Astrocyte of the cerebellum (primary cell): ENCODE measurements around the gene SLC25A45.

Source experiments
- DNase-seq: peaks from one replicate; pipeline ENCODE4 v3.0.0-alpha.2; 2011; ENCODE audit warnings: low read depth
- H3K4me3 ChIP-seq: 2 replicates; pipeline ENCODE4 v1.5.1; 2011; ENCODE audit warnings: mild to moderate bottlenecking, low read depth, low read length, moderate library complexity
- in situ Hi-C: cut with HindIII; loops from 2 replicates; pipeline ENCODE4 v1.10.0; 2017; ENCODE audit warnings: low sequenced_read_pairs
- TF ChIP-seq, protein P1 (sequence below): IDR thresholded peaks from 2 replicates; pipeline ENCODE4 v1.5.1; 2012; ENCODE audit warnings: low read length, low read depth, moderate library complexity, mild to moderate bottlenecking; ENCODE audit errors: missing control alignments

The SLC25A45 gene

DNA sequence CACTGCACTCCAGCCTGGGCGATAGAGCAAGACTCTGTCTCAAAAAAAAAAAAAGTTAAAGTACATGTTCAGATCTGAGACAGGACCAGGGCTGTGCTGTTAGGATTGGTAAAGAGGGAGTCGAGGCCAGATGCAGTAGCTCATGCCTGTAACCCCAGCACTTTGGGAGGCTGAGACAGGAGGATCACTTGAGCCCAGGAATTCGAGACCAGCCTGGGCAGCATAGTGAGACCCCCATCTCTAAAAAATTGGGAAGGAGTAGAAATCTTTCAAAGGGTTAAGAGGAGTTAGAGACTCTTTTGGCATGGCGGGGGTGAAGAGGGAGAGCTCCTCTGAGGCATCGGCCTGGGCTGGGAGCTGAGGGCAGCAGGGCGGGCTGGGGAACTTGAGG lies 11.8 kb downstream of the SLC25A45 start:
- TF ChIP-seq, protein P1, sequence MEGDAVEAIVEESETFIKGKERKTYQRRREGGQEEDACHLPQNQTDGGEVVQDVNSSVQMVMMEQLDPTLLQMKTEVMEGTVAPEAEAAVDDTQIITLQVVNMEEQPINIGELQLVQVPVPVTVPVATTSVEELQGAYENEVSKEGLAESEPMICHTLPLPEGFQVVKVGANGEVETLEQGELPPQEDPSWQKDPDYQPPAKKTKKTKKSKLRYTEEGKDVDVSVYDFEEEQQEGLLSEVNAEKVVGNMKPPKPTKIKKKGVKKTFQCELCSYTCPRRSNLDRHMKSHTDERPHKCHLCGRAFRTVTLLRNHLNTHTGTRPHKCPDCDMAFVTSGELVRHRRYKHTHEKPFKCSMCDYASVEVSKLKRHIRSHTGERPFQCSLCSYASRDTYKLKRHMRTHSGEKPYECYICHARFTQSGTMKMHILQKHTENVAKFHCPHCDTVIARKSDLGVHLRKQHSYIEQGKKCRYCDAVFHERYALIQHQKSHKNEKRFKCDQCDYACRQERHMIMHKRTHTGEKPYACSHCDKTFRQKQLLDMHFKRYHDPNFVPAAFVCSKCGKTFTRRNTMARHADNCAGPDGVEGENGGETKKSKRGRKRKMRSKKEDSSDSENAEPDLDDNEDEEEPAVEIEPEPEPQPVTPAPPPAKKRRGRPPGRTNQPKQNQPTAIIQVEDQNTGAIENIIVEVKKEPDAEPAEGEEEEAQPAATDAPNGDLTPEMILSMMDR = no peak
- in situ Hi-C loops = no loop called here
- no peak for DNase-seq
- no peak overlapping the region for H3K4me3 ChIP-seq

DNA sequence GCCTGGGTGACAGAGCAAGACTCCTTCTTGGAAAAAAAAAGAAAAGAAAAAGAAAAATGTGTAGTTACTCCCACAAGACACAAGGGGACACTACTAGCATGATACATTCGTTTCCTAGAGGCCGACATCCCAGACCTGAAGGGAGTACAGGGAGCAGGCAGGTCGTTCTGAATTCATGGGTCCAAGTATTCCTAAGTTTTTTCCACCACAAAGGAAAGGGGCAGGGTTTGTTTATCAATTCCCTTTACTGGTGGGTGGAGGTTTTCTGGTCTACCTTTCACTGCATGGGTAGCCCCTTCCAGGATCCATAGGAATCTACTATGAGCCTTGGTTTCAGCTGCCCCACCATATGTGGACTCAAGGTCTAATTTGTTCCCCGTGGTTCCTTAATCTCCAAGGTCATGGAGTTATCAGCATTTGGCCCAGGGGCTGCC lies 16.1 kb downstream of the SLC25A45 start:
- DNase-seq = peak; percentile 68
- TF ChIP-seq, protein P1 = peak; percentile 70
- in situ Hi-C loops = no loop called here
- H3K4me3 ChIP-seq = no peak overlapping the region

GRCh38 chr11:65363770-65364169 lies 18.7 kb downstream of the SLC25A45 start:
- TF ChIP-seq, protein P1 = no peak
- DNase-seq = no peak
- H3K4me3 ChIP-seq = no peak overlapping the region
- in situ Hi-C loops = no loop called here

- DNase-seq = no peak
- TF ChIP-seq, protein P1 = no peak
- in situ Hi-C loops = no loop called here
Observed at GRCh38 chr11:65362966-65363365, 19.5 kb downstream of the SLC25A45 start.

GRCh38 chr11:65362320-65362931 lies 20.0 kb downstream of the SLC25A45 start:
- in situ Hi-C loops = no loop called here
- H3K4me3 ChIP-seq = no peak overlapping the region

More at GRCh38 chr11:65362966-65363365, 19.5 kb downstream of the SLC25A45 start:
- H3K4me3 ChIP-seq = no peak overlapping the region

DNA sequence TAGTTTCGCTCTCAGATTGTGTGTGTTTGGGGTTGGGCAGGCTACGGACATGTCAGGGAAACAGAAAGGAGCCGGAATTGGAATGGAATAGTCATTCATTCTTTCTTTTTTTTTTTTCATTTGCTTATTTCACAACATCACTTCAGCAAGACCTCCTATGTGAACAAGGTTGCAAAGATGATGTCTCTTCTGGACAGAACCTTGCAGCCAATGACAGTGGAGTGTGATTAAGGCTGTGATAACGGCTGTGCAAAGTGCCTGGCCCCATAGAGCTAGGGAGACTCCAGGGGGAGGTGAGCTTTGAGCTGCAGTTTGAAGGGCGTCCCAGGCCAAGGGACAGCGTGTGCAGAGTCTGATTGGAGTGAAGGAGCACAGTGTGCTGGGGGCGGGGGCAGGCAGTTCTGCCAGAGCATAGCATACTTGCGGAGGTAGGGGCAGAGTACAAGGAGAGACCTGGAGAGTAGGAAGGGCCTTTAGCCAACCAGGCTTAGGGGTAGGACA lies 24.5 kb downstream of the SLC25A45 start:
- TF ChIP-seq, protein P1 = no peak
- H3K4me3 ChIP-seq = no peak overlapping the region
- in situ Hi-C loops = no loop called here
- no peak for DNase-seq

More at GRCh38 chr11:65362320-65362931, 20.0 kb downstream of the SLC25A45 start:
- TF ChIP-seq, protein P1 = no peak
- DNase-seq = no peak
